ENCODE measurements around the gene FAM217A. TPM values are rescaled to one million over a fixed set of nuclear protein-coding genes. Genes with fewer than 3 reads are reported as not detected.

Gene FAM217A
- total and polyA plus RNA-seq, 2 of the 13 experiments (the other 11 are each of a cell fraction or from before 2014, with no cell fraction given) = not detected

GRCh38 chr6:4021133-4021853 lies 57.6 kb downstream of the FAM217A start (continued):
- TF ChIP-seq ZBTB40 (IDR thresholded peaks at IDR 0.05) = peak; percentile 66
- TF ChIP-seq ZBTB40 (CRISPR knock-in tag; IDR thresholded peaks at IDR 0.05) = peak; percentile 84
- no peak; the same call in 1 of the 2 replicates for TF ChIP-seq ZNF20 (CRISPR knock-in tag; IDR thresholded peaks at IDR 0.05)
- peak; percentile 73; the same call in 1 of the 2 replicates for TF ChIP-seq TBX2 (CRISPR knock-in tag; IDR thresholded peaks at IDR 0.05; ENCODE audit: borderline replicate concordance)
- no peak; a peak in 3 of 4 replicates for TF ChIP-seq EP300 (IDR thresholded peaks at IDR 0.05; ENCODE audit: low read depth in 2 of 2, low read length in 2 of 2)
- no peak; the same call in 1 of the 2 replicates for TF ChIP-seq EP300 (CRISPR knock-in tag; IDR thresholded peaks at IDR 0.05; ENCODE audit: borderline replicate concordance)
- peak; percentile 23; the same call in 1 of the 2 replicates for TF ChIP-seq ZNF564 (CRISPR knock-in tag; IDR thresholded peaks at IDR 0.05)
- TF ChIP-seq XRCC5 (optimal IDR thresholded peaks at IDR 0.05; ENCODE audit: low read length) = peak; percentile 20
- TF ChIP-seq SNAI1 (CRISPR knock-in tag; IDR thresholded peaks at IDR 0.05; ENCODE audit: borderline replicate concordance) = no peak; the same call in 1 of the 2 replicates
- no peak; the same call in 1 of the 2 replicates for TF ChIP-seq ZNF317 (CRISPR knock-in tag; IDR thresholded peaks at IDR 0.05)
- TF ChIP-seq SALL1 (CRISPR knock-in tag; IDR thresholded peaks at IDR 0.05) = peak; percentile 86
- TF ChIP-seq ZNF589 (CRISPR knock-in tag; conservative IDR thresholded peaks at IDR 0.05) = peak; percentile 84; the same call in 1 of the 2 replicates
- TF ChIP-seq IRF9 (CRISPR knock-in tag; IDR thresholded peaks at IDR 0.05; ENCODE audit: borderline replicate concordance) = peak; percentile 87
- 0 out of 2 replicates have a peak, but pooled peaks have one; percentile 13 for TF ChIP-seq ZMYM2 (CRISPR knock-in tag; IDR thresholded peaks at IDR 0.05)
- TF ChIP-seq ZKSCAN5 (CRISPR knock-in tag; IDR thresholded peaks at IDR 0.05) = no peak
- TF ChIP-seq ZBTB8A (CRISPR knock-in tag; IDR thresholded peaks at IDR 0.05; ENCODE audit: borderline replicate concordance, low read depth) = peak; percentile 53; the same call in 1 of the 2 replicates
- TF ChIP-seq NFE2 (CRISPR knock-in tag; IDR thresholded peaks at IDR 0.05) = no peak
- 0 out of 2 replicates have a peak, but pooled peaks have one; percentile 22 for TF ChIP-seq CSRNP2 (CRISPR knock-in tag; conservative IDR thresholded peaks at IDR 0.05; ENCODE audit: low read depth)

Data from HepG2 (cell line).